Mucosa of stomach (tissue), 1 donor: ENCODE results near the gene RBBP4.

Source experiments
- H3K27me3 ChIP-seq: one replicate; pipeline ENCODE4 v1.7.0; 2013; ENCODE audit warnings: mild to moderate bottlenecking, low read length; ENCODE audit not compliant: control insufficient read depth, insufficient read depth
- H3K36me3 ChIP-seq: one replicate; pipeline ENCODE4 v1.7.0; 2013; ENCODE audit warnings: low read length; ENCODE audit not compliant: control insufficient read depth, insufficient read depth
- H3K4me1 ChIP-seq: one replicate; pipeline ENCODE4 v1.7.0; 2013; ENCODE audit warnings: mild to moderate bottlenecking, low read length; ENCODE audit not compliant: control insufficient read depth, insufficient read depth
- H3K4me3 ChIP-seq: one replicate; pipeline ENCODE4 v1.7.0; 2013; ENCODE audit warnings: low read length
- H3K9ac ChIP-seq: one replicate; pipeline ENCODE4 v1.7.0; 2013; ENCODE audit warnings: mild to moderate bottlenecking, low read length, moderate library complexity
- H3K9me3 ChIP-seq: one replicate; pipeline ENCODE4 v1.7.0; 2013; ENCODE audit warnings: mild to moderate bottlenecking, low read length, moderate library complexity; ENCODE audit not compliant: control insufficient read depth
- donor health status: Pancreatic carcinoma.

The RBBP4 gene

GRCh38 chr1:32733582-32734321, 82.7 kb downstream of the RBBP4 start:
- Histone ChIP-seq H3K36me3 (no peaks in the 10 kb centered on the region), H3K4me3 (no peak overlapping the region), H3K9me3 (no peaks in the 10 kb centered on the region), H3K4me1 (peaks cover 37% of the 10 kb centered on the region), H3K9ac (peak overlapping the region; percentile 29), H3K27me3 (no peaks in the 10 kb centered on the region)
